Keratinocyte (primary cell): ENCODE results near the gene ASGR1. TPM values are rescaled to one million over a fixed set of nuclear protein-coding genes. Genes with fewer than 3 reads are reported as not detected.

Experiments used
- DNase-seq: peaks from one replicate; pipeline ENCODE4 v3.0.0-alpha.2; 2011; ENCODE audit warnings: low read depth, missing footprints, low spot score
- FAIRE-seq: peaks from 2 replicates; lab custom pipeline; 2011; peaks lifted over from hg19 to GRCh38; lab: Jason Lieb, UNC
- H2AFZ ChIP-seq: 2 replicates; pipeline ENCODE4 v1.6.0; 2012; ENCODE audit warnings: low read length, control low read depth, inconsistent platforms; ENCODE audit not compliant: control insufficient read depth
- H3K27ac ChIP-seq: 2 replicates; pipeline ENCODE4 v1.5.1; 2011; ENCODE audit warnings: low read length; ENCODE audit not compliant: control insufficient read depth, insufficient read depth
- H3K27me3 ChIP-seq: 3 replicates; pipeline ENCODE4 v1.6.0; 2011; ENCODE audit warnings: low read length; ENCODE audit not compliant: control insufficient read depth, insufficient read depth; ENCODE audit errors: extremely low read depth
- H3K36me3 ChIP-seq, 2 experiments: 2 replicates in 1 of 2; 3 replicates in 1 of 2; pipeline ENCODE4 v1.5.1; 2011; ENCODE audit warnings: low read length in 2 of 2, mild to moderate bottlenecking in 1 of 2; ENCODE audit not compliant: control insufficient read depth in 2 of 2, insufficient read depth in 2 of 2; ENCODE audit errors: extremely low read depth in 1 of 2
- H3K4me1 ChIP-seq: 3 replicates; pipeline ENCODE4 v1.5.1; 2011; ENCODE audit warnings: low read length; ENCODE audit not compliant: control insufficient read depth, insufficient read depth; ENCODE audit errors: extremely low read depth
- H3K4me2 ChIP-seq: 3 replicates; pipeline ENCODE4 v1.6.0; 2011; ENCODE audit warnings: low read depth, low read length; ENCODE audit not compliant: control insufficient read depth, insufficient read depth; ENCODE audit errors: extremely low read depth
- H3K4me3 ChIP-seq, 3 experiments: fragments of 200-600 bp in 1 of 3; sonication (generic) in 1 of 3; 2 replicates in 2 of 3; 3 replicates in 1 of 3; pipeline ENCODE4 v1.5.1; 2011 to 2016; ENCODE audit warnings: low read length in 3 of 3, mild to moderate bottlenecking in 3 of 3, control low read depth in 2 of 3, inconsistent platforms in 1 of 3, low read depth in 1 of 3, mixed read lengths in 1 of 3, mixed run types in 1 of 3, moderate library complexity in 1 of 3; ENCODE audit not compliant: control insufficient read depth in 2 of 3, insufficient read depth in 2 of 3; ENCODE audit errors: extremely low read depth in 1 of 3
- H3K79me2 ChIP-seq: 2 replicates; pipeline ENCODE4 v1.6.0; 2012; ENCODE audit warnings: low read length; ENCODE audit not compliant: control insufficient read depth, insufficient read depth
- H3K9ac ChIP-seq: 3 replicates; pipeline ENCODE4 v1.6.0; 2011; ENCODE audit warnings: low read length; ENCODE audit not compliant: control insufficient read depth, insufficient read depth; ENCODE audit errors: extremely low read depth
- H3K9me1 ChIP-seq: 3 replicates; pipeline ENCODE4 v1.6.0; 2011; ENCODE audit warnings: low read length; ENCODE audit not compliant: control insufficient read depth, insufficient read depth; ENCODE audit errors: extremely low read depth
- H3K9me3 ChIP-seq: 2 replicates; pipeline ENCODE4 v1.5.1; 2012; ENCODE audit warnings: low read depth, low read length; ENCODE audit not compliant: control insufficient read depth
- H4K20me1 ChIP-seq: 3 replicates; pipeline ENCODE4 v1.6.0; 2011; ENCODE audit warnings: low read length; ENCODE audit not compliant: control insufficient read depth, insufficient read depth; ENCODE audit errors: extremely low read depth
- EZH2 ChIP-seq: IDR thresholded peaks from one replicate; pipeline ENCODE4 v1.6.1; 2012; ENCODE audit warnings: inconsistent platforms, mild to moderate bottlenecking, low read length, moderate library complexity
- dilution Hi-C: fragments of 300-500 bp; cut with MboI; formaldehyde crosslinking; loops from one replicate; pipeline ENCODE4 v1.7.0; 2020; ENCODE audit warnings: low sequenced_read_pairs; ENCODE audit not compliant: extremely low pct_ligation_motif_present
- polyA plus RNA-seq, 5 experiments: library from polyadenylated mRNA; depleted of rRNA in 3 of 5; stranded (reverse) in 3 of 5; stranded (forward) in 1 of 5; unstranded in 1 of 5; fragments of >200 nt; gene quantifications; 1 replicate in 1 of 5; 2 replicates in 3 of 5; 3 replicates in 1 of 5; pipeline versions ENCODE4 v1.2.1 to v1.2.3, GENCODE V29; 2011 to 2012; ENCODE audit warnings: missing spikeins in 2 of 5, low read depth in 1 of 5, low replicate concordance in 1 of 5
- TF ChIP-seq, protein P1 (sequence below), 3 experiments: IDR thresholded peaks in 1 of 3; conservative IDR thresholded peaks in 1 of 3; optimal IDR thresholded peaks in 1 of 3; 2 replicates in 2 of 3; 3 replicates in 1 of 3; pipeline versions ENCODE3 to v1.5.1; 2011; ENCODE audit warnings: low read length in 3 of 3, mild to moderate bottlenecking in 3 of 3, moderate library complexity in 2 of 3, control low read depth in 1 of 3, inconsistent platforms in 1 of 3; ENCODE audit not compliant: insufficient read depth in 2 of 3; ENCODE audit errors: extremely low read depth in 1 of 3

Gene ASGR1
- polyA plus RNA-seq, 1 donor (not counting 4 experiments of a cell fraction or from before 2014, with no cell fraction given), result 0.18 TPM

GRCh38 chr17:7215136-7215638, 36.0 kb upstream of the ASGR1 start:
- peak overlapping the region; percentile 63 for H3K4me2 ChIP-seq
- H4K20me1 ChIP-seq, result peaks cover 3% of the 10 kb centered on the region
- no peaks in the 10 kb centered on the region for H3K36me3 ChIP-seq
- DNase-seq (no peak), FAIRE-seq (peak; percentile 92)
- H3K27ac ChIP-seq, result no peak overlapping the region
- H3K9me1 ChIP-seq, result no peaks in the 10 kb centered on the region
- H3K9ac ChIP-seq, result no peak overlapping the region
- no peak overlapping the region for H2AFZ ChIP-seq
- H3K9me3 ChIP-seq, result no peaks in the 10 kb centered on the region
- H3K4me1 ChIP-seq, result peaks cover 24% of the 10 kb centered on the region
- no peak for TF ChIP-seq EZH2
- TF ChIP-seq, protein P1, sequence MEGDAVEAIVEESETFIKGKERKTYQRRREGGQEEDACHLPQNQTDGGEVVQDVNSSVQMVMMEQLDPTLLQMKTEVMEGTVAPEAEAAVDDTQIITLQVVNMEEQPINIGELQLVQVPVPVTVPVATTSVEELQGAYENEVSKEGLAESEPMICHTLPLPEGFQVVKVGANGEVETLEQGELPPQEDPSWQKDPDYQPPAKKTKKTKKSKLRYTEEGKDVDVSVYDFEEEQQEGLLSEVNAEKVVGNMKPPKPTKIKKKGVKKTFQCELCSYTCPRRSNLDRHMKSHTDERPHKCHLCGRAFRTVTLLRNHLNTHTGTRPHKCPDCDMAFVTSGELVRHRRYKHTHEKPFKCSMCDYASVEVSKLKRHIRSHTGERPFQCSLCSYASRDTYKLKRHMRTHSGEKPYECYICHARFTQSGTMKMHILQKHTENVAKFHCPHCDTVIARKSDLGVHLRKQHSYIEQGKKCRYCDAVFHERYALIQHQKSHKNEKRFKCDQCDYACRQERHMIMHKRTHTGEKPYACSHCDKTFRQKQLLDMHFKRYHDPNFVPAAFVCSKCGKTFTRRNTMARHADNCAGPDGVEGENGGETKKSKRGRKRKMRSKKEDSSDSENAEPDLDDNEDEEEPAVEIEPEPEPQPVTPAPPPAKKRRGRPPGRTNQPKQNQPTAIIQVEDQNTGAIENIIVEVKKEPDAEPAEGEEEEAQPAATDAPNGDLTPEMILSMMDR (optimal IDR thresholded peaks at IDR 0.05 in 1 of 3, IDR thresholded peaks at IDR 0.05 in 1 of 3, conservative IDR thresholded peaks at IDR 0.05 in 1 of 3; ENCODE audit: extremely low read depth in 1 of 3, insufficient read depth in 2 of 3, low read length in 3 of 3), result no peak
- dilution Hi-C loops, result no loop called here
- H3K4me3 ChIP-seq, result no peak overlapping the region
- peaks cover 10% of the 10 kb centered on the region for H3K27me3 ChIP-seq
- peaks cover 6% of the 10 kb centered on the region for H3K79me2 ChIP-seq

GRCh38 chr17:7214300-7215135, 35.3 kb upstream of the ASGR1 start:
- Histone ChIP-seq H3K4me3 (peak overlapping the region; percentile 31 to 62 (median 57)), H3K9ac (peak overlapping the region; percentile 52), H2AFZ (peak overlapping the region; percentile 22), H3K9me3 (no peaks in the 10 kb centered on the region), H3K27me3 (peaks cover 10% of the 10 kb centered on the region), H3K4me2 (peak overlapping the region; percentile 63), H3K9me1 (no peaks in the 10 kb centered on the region), H3K79me2 (peaks cover 6% of the 10 kb centered on the region), H3K36me3 (no peaks in the 10 kb centered on the region), H3K4me1 (peaks cover 23% of the 10 kb centered on the region), H4K20me1 (peaks cover 3% of the 10 kb centered on the region), H3K27ac (peak overlapping the region; percentile 47)
- dilution Hi-C loops, result no loop called here
- FAIRE-seq (peak; percentile 69), DNase-seq (peak; percentile 84)
- TF ChIP-seq, protein P1 (optimal IDR thresholded peaks at IDR 0.05 in 1 of 3, IDR thresholded peaks at IDR 0.05 in 1 of 3, conservative IDR thresholded peaks at IDR 0.05 in 1 of 3; ENCODE audit: extremely low read depth in 1 of 3, insufficient read depth in 2 of 3, low read length in 3 of 3), result peak; percentile 67 to 84 (median 68)
- TF ChIP-seq EZH2, result no peak
